ENCODE data around the gene TNS1.

TNS1 gene

DNA sequence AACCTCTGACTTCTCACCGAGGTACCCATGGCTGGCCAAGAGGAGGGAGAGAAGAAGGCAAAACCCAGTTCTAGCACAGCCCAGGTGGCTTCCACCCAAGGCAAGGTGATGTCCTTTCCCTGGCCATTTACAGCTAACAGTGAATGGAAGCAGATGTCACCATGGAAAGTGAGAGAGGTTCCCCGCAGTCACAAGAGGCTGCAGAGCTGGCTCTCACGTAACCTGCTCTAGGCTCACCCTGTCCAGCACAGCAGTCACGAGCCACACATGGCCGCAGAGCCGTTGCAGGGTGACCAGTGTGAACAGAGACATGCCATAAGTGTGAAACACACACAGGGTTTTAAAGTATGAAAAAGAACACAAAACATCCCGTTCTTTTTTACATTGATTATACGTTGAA, 169.4 kb downstream of the TNS1 start:
- no peak for DNase-seq (ENCODE audit: low read depth)

DNA sequence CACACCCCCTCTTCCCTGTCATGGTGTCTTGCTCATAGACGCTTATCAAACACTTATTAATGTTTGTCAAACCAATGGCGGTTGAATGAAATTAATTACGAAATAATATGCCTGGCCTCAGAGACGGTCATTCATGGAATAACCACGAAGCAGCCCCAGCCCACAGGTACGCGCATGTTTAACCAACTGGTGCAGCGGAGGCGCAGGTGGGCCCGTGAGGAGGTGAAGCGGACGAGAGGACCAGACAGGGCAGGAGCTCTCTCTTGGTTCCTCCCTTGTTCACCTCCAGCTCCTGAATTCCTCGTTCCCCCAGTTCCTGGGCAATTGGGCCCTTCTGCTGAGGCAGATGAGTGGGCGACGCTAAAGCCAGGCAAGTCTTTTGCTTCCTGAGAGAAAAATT, 169.8 kb downstream of the TNS1 start:
- DNase-seq (ENCODE audit: low read depth) = no peak

DNA sequence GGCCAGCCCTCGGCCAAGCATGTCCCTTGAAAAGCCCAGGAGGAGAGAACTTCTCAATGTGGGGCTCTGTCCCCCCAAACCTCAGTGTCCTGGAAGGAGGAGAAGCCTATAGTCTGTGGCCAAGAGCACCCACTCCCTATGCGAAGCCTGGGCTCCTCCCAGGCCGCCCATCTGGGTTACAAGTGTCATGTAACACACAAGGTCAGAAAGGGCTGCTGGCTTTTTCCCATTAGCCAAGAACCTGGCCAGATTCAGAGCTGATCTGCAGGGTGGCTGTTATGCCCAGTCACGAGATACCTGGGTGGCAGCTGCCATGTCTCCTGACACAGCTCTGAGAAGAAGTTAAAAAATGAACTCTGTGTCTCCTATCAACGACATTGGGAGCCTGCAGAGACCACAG, 170.7 kb downstream of the TNS1 start:
- no peak for DNase-seq (ENCODE audit: low read depth)

DNA sequence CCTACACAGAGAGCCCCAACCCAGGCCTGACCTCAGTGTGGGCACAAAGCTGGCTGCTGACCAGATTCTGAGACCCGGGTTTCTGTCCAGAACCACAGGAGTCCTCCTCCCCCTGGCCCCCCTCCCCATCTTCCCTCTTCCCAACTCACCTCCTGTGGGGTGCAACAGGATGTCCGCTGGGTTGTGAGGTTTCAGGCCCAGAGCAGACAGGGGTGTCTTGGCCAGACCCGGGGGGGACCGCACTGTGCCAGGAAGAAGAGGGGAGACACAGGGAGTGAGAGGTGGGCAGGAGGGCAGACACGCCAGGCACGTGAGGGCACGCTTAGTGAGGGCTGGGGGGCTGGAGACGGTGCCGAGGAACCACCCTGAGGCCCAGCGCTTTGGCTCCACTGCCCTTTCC, 171.5 kb downstream of the TNS1 start:
- DNase-seq (ENCODE audit: low read depth) = no peak

GRCh38 chr2:217830807-217831206, 172.0 kb downstream of the TNS1 start:
- DNase-seq (ENCODE audit: low read depth) = no peak

GRCh38 chr2:217830061-217830460, 172.7 kb downstream of the TNS1 start:
- no peak for DNase-seq (ENCODE audit: low read depth)

GRCh38 chr2:217829420-217829819, 173.4 kb downstream of the TNS1 start:
- DNase-seq (ENCODE audit: low read depth) = no peak

- no peak for DNase-seq (ENCODE audit: low read depth)
Measured at GRCh38 chr2:217828336-217828735, 174.5 kb downstream of the TNS1 start.

- no peak for DNase-seq (ENCODE audit: low read depth)
Measured at GRCh38 chr2:217827430-217828201, 175.2 kb downstream of the TNS1 start.

DNA sequence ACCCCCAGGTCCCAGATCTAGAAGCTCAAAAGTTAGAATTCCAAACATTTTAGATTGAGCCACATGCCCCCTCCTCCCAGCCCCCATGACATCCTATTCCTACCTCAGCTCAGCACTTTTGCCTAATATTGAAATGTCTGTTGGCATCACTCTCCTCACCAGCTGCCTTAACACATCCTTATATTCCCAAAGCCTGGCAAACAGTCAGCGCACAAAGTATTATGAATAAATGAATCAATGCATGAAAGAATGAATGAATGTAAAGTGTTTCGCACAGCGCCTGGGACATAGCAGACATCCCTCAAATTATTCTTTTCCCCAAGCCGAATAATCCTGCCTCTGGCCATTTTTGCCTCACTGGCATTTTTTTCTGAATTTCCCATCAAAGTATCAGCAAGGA, 175.8 kb downstream of the TNS1 start:
- no peak for DNase-seq (ENCODE audit: low read depth)

GRCh38 chr2:217826520-217826919, 176.3 kb downstream of the TNS1 start:
- DNase-seq (ENCODE audit: low read depth) = no peak

DNA sequence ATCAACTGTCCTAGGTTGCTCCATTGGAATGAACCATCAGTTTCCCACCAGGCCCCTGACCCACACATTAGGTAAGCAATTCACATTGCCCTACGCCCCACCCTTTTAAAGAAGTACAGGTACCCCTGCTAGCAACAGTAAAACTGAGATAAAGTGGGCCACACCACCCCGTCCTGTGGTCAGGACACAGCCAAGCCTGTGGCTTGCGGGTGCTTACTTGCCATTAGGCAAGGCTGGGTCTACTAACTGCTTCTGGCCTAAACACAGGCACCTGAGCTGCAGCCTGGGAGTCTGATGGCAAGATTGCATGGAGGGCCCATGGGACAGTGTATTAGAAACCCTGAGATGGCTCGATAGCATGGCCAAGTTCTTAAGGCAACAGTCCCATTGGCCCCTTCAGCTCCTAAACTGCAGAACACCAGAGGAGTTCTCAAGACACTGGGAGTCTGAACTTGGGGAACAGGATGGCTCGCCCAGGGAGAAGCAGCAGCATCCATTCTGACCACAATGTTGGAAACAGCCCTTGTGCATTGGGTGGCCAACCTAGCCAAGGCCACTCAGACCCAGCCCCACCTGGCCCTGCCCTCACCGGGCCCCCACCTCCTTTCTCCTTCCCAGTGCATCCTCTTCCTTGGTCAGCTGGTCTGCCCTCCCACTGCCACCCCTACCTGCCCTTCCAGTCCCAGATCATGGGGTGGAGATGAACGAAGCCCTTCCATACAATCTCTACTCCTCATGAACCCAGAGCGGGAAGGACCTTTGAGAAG, 177.1 kb downstream of the TNS1 start:
- DNase-seq (ENCODE audit: low read depth) = no peak

DNA sequence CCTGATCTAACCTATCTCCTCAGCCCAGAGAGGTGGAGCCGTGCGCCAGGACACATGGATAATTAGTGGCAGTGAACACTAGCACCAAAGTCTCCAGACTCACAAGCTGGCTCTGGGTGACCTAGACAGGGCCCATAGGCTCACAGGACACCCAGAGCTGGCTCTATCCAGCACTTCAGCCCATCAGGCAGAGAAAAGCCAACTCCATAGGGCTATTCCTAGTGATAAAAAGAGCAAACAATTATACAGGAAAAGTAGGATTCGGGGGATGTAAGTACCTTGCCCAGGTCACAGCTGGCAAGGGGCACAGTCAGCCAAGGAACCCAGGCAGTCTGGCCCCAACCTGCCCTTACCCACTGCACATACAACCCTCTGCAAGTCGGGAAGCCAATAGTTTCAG, 178.6 kb downstream of the TNS1 start:
- no peak for DNase-seq (ENCODE audit: low read depth)

DNA sequence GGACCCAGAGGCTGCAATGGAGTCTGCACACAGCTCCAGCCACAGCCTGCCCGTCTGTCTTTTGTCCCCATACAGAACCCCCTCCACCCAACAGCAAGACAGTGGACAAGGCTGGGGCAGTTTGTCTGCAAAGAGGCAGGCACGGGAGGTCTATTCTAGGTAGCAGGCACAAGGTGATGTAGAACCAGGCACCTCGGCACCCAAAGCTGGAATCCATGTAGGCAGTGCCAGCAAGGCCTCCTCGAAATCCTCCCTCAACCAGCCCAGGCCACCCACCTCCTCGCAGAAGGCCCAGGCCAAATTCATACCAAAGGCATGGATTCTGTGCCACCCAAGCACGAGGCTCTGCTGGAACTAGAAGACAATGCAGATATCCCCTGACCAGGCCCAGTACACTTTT, 179.2 kb downstream of the TNS1 start:
- DNase-seq (ENCODE audit: low read depth) = no peak

GRCh38 chr2:217822296-217823252, 180.2 kb downstream of the TNS1 start:
- DNase-seq (ENCODE audit: low read depth) = no peak

- no peak for DNase-seq (ENCODE audit: low read depth)
Measured at GRCh38 chr2:217821536-217822147, 181.2 kb downstream of the TNS1 start.

DNA sequence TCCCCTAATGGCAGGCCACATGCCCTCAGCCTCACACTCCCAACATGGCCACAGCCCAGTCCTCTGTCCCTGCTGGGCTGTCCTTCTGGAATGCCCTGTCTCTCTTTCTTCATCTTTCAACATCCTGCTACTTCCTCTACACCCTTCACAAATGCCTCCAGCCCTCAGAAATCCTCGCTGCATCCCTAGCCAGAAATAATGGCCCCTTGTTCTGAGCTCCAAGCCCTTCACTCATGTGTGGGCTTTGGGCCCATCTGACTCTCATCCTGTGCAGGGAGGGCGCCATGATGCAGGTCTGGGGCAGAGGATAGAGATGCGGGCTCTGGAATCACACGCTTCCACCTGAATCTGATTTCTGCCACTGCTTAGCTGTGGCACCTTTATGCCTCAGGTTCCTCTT, 181.9 kb downstream of the TNS1 start:
- DNase-seq (ENCODE audit: low read depth) = no peak

DNA sequence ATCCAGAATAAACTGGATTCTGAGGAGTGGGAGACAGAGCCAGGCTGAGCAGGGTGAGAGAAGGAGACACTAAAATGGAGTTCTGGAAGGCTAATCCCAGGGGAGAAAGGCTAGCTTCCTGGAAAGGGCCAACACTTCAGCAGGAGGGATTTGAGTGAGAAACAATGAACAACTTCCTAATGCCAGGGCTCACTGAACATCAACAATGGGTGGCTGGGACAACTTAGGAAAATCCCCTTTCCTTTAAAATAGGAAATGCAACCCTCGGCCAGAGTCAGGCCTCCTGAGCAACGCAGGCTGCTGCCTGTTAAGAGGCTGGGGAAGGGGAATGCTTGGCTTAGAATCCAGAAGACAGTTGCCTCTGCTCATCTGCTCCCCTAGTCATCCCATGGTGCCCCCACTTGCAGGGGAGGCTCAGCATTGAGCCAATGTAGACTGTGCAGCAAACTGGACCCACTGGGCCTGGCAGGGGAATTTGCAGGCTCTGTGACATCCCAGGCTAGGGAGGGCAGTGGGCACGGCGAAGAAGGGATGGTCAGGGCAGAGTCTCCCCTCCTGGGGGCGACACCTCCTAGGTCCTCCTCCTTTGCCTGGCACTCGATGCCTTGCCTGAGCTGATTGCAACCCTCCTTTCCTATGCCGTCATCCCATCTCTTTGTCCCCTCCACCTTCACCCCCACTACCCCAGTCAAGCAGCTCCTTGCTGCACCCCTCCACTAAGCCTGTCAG, 182.5 kb downstream of the TNS1 start:
- DNase-seq (ENCODE audit: low read depth) = no peak

DNA sequence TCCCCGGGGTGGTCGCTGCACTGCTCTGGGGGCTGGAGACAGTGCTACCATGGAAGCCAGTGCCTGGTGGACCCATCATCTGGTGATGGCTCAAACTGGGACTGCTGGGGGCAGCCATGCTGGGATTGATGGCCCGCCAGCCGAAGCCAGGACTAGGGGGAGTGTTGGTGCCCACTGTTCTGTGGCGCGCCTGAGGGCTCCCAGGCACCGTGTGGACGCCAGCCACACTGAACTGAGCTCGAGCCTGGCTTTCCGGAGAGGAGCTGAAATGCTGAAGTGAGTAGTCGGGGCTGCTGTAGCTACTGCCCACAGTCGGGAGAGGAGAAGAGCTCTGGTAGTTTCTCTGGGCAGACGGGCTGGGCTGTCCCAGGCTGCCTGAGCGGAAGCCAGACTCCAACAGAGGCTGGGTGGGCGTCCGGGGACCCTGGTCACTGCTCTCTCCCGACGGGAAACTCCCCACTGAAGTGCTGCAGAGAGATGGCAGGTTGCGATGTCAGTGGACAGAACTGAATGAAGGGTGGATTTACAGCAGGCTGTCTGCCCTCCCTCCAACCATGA, 184.4 kb downstream of the TNS1 start:
- DNase-seq (ENCODE audit: low read depth) = no peak

GRCh38 chr2:217817466-217818292, 185.1 kb downstream of the TNS1 start:
- no peak for DNase-seq (ENCODE audit: low read depth)

All from GM04503 (cell line).